ENCODE measurements around the gene TLR9.

- TF ChIP-seq EZH2 (IDR thresholded peaks at IDR 0.05; ENCODE audit: low read length, missing control alignments), result no peak
- TF ChIP-seq, protein P1, sequence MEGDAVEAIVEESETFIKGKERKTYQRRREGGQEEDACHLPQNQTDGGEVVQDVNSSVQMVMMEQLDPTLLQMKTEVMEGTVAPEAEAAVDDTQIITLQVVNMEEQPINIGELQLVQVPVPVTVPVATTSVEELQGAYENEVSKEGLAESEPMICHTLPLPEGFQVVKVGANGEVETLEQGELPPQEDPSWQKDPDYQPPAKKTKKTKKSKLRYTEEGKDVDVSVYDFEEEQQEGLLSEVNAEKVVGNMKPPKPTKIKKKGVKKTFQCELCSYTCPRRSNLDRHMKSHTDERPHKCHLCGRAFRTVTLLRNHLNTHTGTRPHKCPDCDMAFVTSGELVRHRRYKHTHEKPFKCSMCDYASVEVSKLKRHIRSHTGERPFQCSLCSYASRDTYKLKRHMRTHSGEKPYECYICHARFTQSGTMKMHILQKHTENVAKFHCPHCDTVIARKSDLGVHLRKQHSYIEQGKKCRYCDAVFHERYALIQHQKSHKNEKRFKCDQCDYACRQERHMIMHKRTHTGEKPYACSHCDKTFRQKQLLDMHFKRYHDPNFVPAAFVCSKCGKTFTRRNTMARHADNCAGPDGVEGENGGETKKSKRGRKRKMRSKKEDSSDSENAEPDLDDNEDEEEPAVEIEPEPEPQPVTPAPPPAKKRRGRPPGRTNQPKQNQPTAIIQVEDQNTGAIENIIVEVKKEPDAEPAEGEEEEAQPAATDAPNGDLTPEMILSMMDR (conservative IDR thresholded peaks at IDR 0.05 in 1 of 2, IDR thresholded peaks at IDR 0.05 in 1 of 2; ENCODE audit: low read depth in 1 of 2, low read length in 2 of 2), result no peak
These were observed 7.4 kb downstream of the TLR9 start for GRCh38 chr3:52218026-52218425.

Data from fibroblast of lung (primary cell).